ENCODE results near the gene RBBP8NL.

RBBP8NL gene

GRCh38 chr20:62395311-62396242 lies 31.8 kb downstream of the RBBP8NL start:
- no peak overlapping the region for H3K14ac ChIP-seq (ENCODE audit: low read length)
- no peak for DNase-seq
- H3K4me3 ChIP-seq (ENCODE audit: low read depth, low read length), result no peak overlapping the region
- no peak overlapping the region for H3K23ac ChIP-seq (ENCODE audit: low read length)
- no peak overlapping the region for H2BK12ac ChIP-seq (ENCODE audit: low read length)
- no peak overlapping the region for H2AFZ ChIP-seq (ENCODE audit: insufficient read depth, low read length, poor library complexity)
- H4K91ac ChIP-seq (ENCODE audit: low read depth, low read length), result no peak overlapping the region
- H3K79me1 ChIP-seq (ENCODE audit: low read length), result no peaks in the 10 kb centered on the region
- H3K27ac ChIP-seq (ENCODE audit: low read depth, low read length), result no peak overlapping the region
- no peak overlapping the region for H3K18ac ChIP-seq (ENCODE audit: low read length)
- peaks cover 5% of the 10 kb centered on the region for H3K9me3 ChIP-seq (ENCODE audit: insufficient read depth, low read depth, low read length)
- H3K27me3 ChIP-seq (ENCODE audit: insufficient read depth, low read length), result no peaks in the 10 kb centered on the region
- no peak overlapping the region for H2BK120ac ChIP-seq (ENCODE audit: insufficient read depth, low read length, poor library complexity)
- H2BK5ac ChIP-seq (ENCODE audit: low read depth, low read length, poor library complexity), result no peak overlapping the region
- no peak overlapping the region for H3K4me2 ChIP-seq (ENCODE audit: low read length)
- WGBS (ENCODE audit: extremely low coverage, insufficient coverage, insufficient read length), result no CpG with 5 or more reads among the region's 27 CpGs
- no peak overlapping the region for H3K9ac ChIP-seq (ENCODE audit: low read length)
- H2AK5ac ChIP-seq (ENCODE audit: low read length), result no peak overlapping the region
- no peaks in the 10 kb centered on the region for H3K79me2 ChIP-seq (ENCODE audit: control insufficient read depth, insufficient read depth, low read length, poor library complexity)
- no peak overlapping the region for H4K8ac ChIP-seq (ENCODE audit: low read depth, low read length)
- H3K36me3 ChIP-seq (ENCODE audit: control insufficient read depth in 1 of 2, insufficient read depth in 2 of 2, low read length in 2 of 2), result peaks cover 38 to 47% of the 10 kb centered on the region in 2 experiments
- H3K4me1 ChIP-seq (ENCODE audit: control insufficient read depth in 1 of 2, insufficient read depth in 2 of 2, low read length in 2 of 2), result no peaks in the 10 kb centered on the region
- H4K12ac ChIP-seq (ENCODE audit: low read depth, low read length), result no peak overlapping the region
- H3K4ac ChIP-seq (ENCODE audit: low read depth, low read length), result no peak overlapping the region

GRCh38 chr20:62394248-62395245 lies 32.8 kb downstream of the RBBP8NL start:
- H3K9me3 ChIP-seq (ENCODE audit: insufficient read depth, low read depth, low read length), result peaks cover 5% of the 10 kb centered on the region
- H4K8ac ChIP-seq (ENCODE audit: low read depth, low read length), result no peak overlapping the region
- H3K4me3 ChIP-seq (ENCODE audit: low read depth, low read length), result no peak overlapping the region

GRCh38 chr20:62393830-62394229 lies 33.5 kb downstream of the RBBP8NL start:
- no peaks in the 10 kb centered on the region for H3K79me1 ChIP-seq (ENCODE audit: low read length)
- H3K27ac ChIP-seq (ENCODE audit: low read depth, low read length), result no peak overlapping the region
- no peak overlapping the region for H2BK5ac ChIP-seq (ENCODE audit: low read depth, low read length, poor library complexity)
- peaks cover 53 to 63% of the 10 kb centered on the region in 2 experiments for H3K36me3 ChIP-seq (ENCODE audit: control insufficient read depth in 1 of 2, insufficient read depth in 2 of 2, low read length in 2 of 2)
- H3K18ac ChIP-seq (ENCODE audit: low read length), result no peak overlapping the region
- no peak overlapping the region for H3K4me3 ChIP-seq (ENCODE audit: low read depth, low read length)
- no peak overlapping the region for H2BK12ac ChIP-seq (ENCODE audit: low read length)
- no peak overlapping the region for H2AFZ ChIP-seq (ENCODE audit: insufficient read depth, low read length, poor library complexity)
- no peak overlapping the region for H3K4ac ChIP-seq (ENCODE audit: low read depth, low read length)
- H3K4me1 ChIP-seq (ENCODE audit: control insufficient read depth in 1 of 2, insufficient read depth in 2 of 2, low read length in 2 of 2), result no peaks in the 10 kb centered on the region
- H3K23ac ChIP-seq (ENCODE audit: low read length), result no peak overlapping the region
- no peak overlapping the region for H3K14ac ChIP-seq (ENCODE audit: low read length)
- H2BK120ac ChIP-seq (ENCODE audit: insufficient read depth, low read length, poor library complexity), result no peak overlapping the region
- WGBS (ENCODE audit: extremely low coverage, insufficient coverage, insufficient read length), result no CpG with 5 or more reads among the region's 24 CpGs
- no peaks in the 10 kb centered on the region for H3K27me3 ChIP-seq (ENCODE audit: insufficient read depth, low read length)
- no peak overlapping the region for H3K4me2 ChIP-seq (ENCODE audit: low read length)
- H3K9me3 ChIP-seq (ENCODE audit: insufficient read depth, low read depth, low read length), result peaks cover 5% of the 10 kb centered on the region
- H4K91ac ChIP-seq (ENCODE audit: low read depth, low read length), result no peak overlapping the region
- no peak overlapping the region for H2AK5ac ChIP-seq (ENCODE audit: low read length)
- no peaks in the 10 kb centered on the region for H3K79me2 ChIP-seq (ENCODE audit: control insufficient read depth, insufficient read depth, low read length, poor library complexity)
- H4K8ac ChIP-seq (ENCODE audit: low read depth, low read length), result no peak overlapping the region
- H3K9ac ChIP-seq (ENCODE audit: low read length), result no peak overlapping the region
- no peak for DNase-seq
- no peak overlapping the region for H4K12ac ChIP-seq (ENCODE audit: low read depth, low read length)

More at GRCh38 chr20:62394248-62395245, 32.8 kb downstream of the RBBP8NL start:
- no peak overlapping the region for H3K9ac ChIP-seq (ENCODE audit: low read length)
- no peak overlapping the region for H2AFZ ChIP-seq (ENCODE audit: insufficient read depth, low read length, poor library complexity)
- H4K12ac ChIP-seq (ENCODE audit: low read depth, low read length), result no peak overlapping the region
- no peak overlapping the region for H3K18ac ChIP-seq (ENCODE audit: low read length)
- no peak overlapping the region for H2BK5ac ChIP-seq (ENCODE audit: low read depth, low read length, poor library complexity)
- no peaks in the 10 kb centered on the region for H3K4me1 ChIP-seq (ENCODE audit: control insufficient read depth in 1 of 2, insufficient read depth in 2 of 2, low read length in 2 of 2)
- H2BK12ac ChIP-seq (ENCODE audit: low read length), result no peak overlapping the region
- H3K27me3 ChIP-seq (ENCODE audit: insufficient read depth, low read length), result no peaks in the 10 kb centered on the region
- H3K23ac ChIP-seq (ENCODE audit: low read length), result no peak overlapping the region
- no peaks in the 10 kb centered on the region for H3K79me1 ChIP-seq (ENCODE audit: low read length)
- H3K79me2 ChIP-seq (ENCODE audit: control insufficient read depth, insufficient read depth, low read length, poor library complexity), result no peaks in the 10 kb centered on the region
- no CpG with 5 or more reads among the region's 44 CpGs for WGBS (ENCODE audit: extremely low coverage, insufficient coverage, insufficient read length)
- DNase-seq, result no peak
- no peak overlapping the region for H2BK120ac ChIP-seq (ENCODE audit: insufficient read depth, low read length, poor library complexity)
- H3K4ac ChIP-seq (ENCODE audit: low read depth, low read length), result no peak overlapping the region
- no peak overlapping the region for H2AK5ac ChIP-seq (ENCODE audit: low read length)
- no peak overlapping the region for H4K91ac ChIP-seq (ENCODE audit: low read depth, low read length)
- H3K4me2 ChIP-seq (ENCODE audit: low read length), result no peak overlapping the region
- no peak overlapping the region for H3K14ac ChIP-seq (ENCODE audit: low read length)
- H3K27ac ChIP-seq (ENCODE audit: low read depth, low read length), result no peak overlapping the region
- H3K36me3 ChIP-seq (ENCODE audit: control insufficient read depth in 1 of 2, insufficient read depth in 2 of 2, low read length in 2 of 2), result peaks cover 47 to 56% of the 10 kb centered on the region in 2 experiments

DNA sequence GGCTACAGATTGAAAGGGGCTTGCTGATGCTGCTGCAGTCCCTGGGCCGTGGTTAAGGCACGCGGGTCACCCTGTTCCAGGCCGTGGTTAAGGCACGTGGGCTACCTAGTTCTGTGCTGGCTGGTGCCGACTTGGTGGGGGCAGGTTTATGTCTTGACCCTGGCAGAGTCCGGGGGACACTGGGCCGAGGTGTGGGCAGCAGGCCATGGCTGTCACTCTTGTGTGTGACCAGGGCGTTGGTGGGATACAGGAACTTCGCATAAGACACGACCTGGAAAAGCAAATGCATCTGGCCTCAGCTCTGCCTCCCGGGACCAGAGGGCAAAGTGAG lies 34.0 kb downstream of the RBBP8NL start:
- Histone ChIP-seq H3K27ac (ENCODE audit: low read depth, low read length) (no peak overlapping the region), H3K18ac (ENCODE audit: low read length) (no peak overlapping the region), H3K79me1 (ENCODE audit: low read length) (no peaks in the 10 kb centered on the region), H3K4me1 (ENCODE audit: control insufficient read depth in 1 of 2, insufficient read depth in 2 of 2, low read length in 2 of 2) (no peaks in the 10 kb centered on the region), H2BK12ac (ENCODE audit: low read length) (no peak overlapping the region), H3K36me3 (ENCODE audit: control insufficient read depth in 1 of 2, insufficient read depth in 2 of 2, low read length in 2 of 2) (peaks cover 57 to 68% of the 10 kb centered on the region in 2 experiments), H4K12ac (ENCODE audit: low read depth, low read length) (no peak overlapping the region), H3K9me3 (ENCODE audit: insufficient read depth, low read depth, low read length) (peaks cover 5% of the 10 kb centered on the region), H3K23ac (ENCODE audit: low read length) (no peak overlapping the region), H3K4ac (ENCODE audit: low read depth, low read length) (no peak overlapping the region), H3K4me2 (ENCODE audit: low read length) (no peak overlapping the region), H4K91ac (ENCODE audit: low read depth, low read length) (no peak overlapping the region), H3K79me2 (ENCODE audit: control insufficient read depth, insufficient read depth, low read length, poor library complexity) (no peaks in the 10 kb centered on the region), H4K8ac (ENCODE audit: low read depth, low read length) (no peak overlapping the region), H2BK120ac (ENCODE audit: insufficient read depth, low read length, poor library complexity) (no peak overlapping the region), H3K14ac (ENCODE audit: low read length) (no peak overlapping the region), H3K9ac (ENCODE audit: low read length) (no peak overlapping the region), H3K27me3 (ENCODE audit: insufficient read depth, low read length) (no peaks in the 10 kb centered on the region), H2AK5ac (ENCODE audit: low read length) (no peak overlapping the region), H2AFZ (ENCODE audit: insufficient read depth, low read length, poor library complexity) (no peak overlapping the region), H2BK5ac (ENCODE audit: low read depth, low read length, poor library complexity) (no peak overlapping the region), H3K4me3 (ENCODE audit: low read depth, low read length) (no peak overlapping the region)
- DNase-seq, result no peak
- WGBS (ENCODE audit: extremely low coverage, insufficient coverage, insufficient read length), result no CpG with 5 or more reads among the region's 12 CpGs
